HG03175 (cell line): ENCODE data around the gene ADH1C.

Source experiments
- ATAC-seq: cut with Tn5 transposase; IDR thresholded peaks from one replicate; pipeline ENCODE4 v1.9.1; 2021; ENCODE audit warnings: mild to moderate bottlenecking, moderate library complexity; ENCODE audit not compliant: unreplicated experiment

The ADH1C gene

GRCh38 chr4:99305638-99306400 is 46.7 kb downstream of the ADH1C start:
- ATAC-seq, result no peak

- ATAC-seq, result no peak
Observed at GRCh38 chr4:99301376-99302164, 51.0 kb downstream of the ADH1C start.

GRCh38 chr4:99300934-99301333 is 51.6 kb downstream of the ADH1C start:
- no peak for ATAC-seq

- no peak for ATAC-seq
Observed at GRCh38 chr4:99293357-99293756, 59.2 kb downstream of the ADH1C start.

- ATAC-seq, result no peak
Observed at GRCh38 chr4:99290848-99291786, 61.4 kb downstream of the ADH1C start, which contains the start of gene ADH1A. Gene ADH1A (minus strand): TSS chr4:99290985. CDS start chr4:99290914, 71 bp downstream.
